GM12872 (cell line): ENCODE data around the gene TMEM229B.

Experiments
- CTCF ChIP-seq: IDR thresholded peaks from 3 replicates; pipeline ENCODE4 v1.5.1; 2011; ENCODE audit warnings: low read depth, mild to moderate bottlenecking, low read length, moderate library complexity; ENCODE audit not compliant: insufficient read depth

The TMEM229B gene

DNA sequence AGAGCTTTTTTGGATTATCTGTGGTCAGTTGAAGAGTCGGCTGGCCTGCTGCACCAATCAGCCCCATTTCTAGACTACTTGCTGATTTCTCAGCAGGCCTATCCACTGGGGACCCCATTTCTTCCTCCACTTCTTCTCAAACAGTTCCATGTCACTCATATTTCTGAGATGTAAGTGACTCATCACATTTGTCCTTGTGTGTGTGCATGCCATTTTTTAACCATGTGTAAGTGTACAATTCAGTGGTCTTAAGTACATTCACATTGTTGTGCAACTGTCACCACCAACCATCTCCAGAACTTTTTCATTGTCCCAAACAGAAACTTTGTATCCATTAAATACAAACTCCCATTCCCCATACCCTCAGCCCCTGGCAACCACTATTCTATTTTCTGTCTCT lies 14.2 kb downstream of the TMEM229B start:
- TF ChIP-seq CTCF = no peak

GRCh38 chr14:67473290-67474082 lies 15.0 kb downstream of the TMEM229B start:
- TF ChIP-seq CTCF = no peak

GRCh38 chr14:67472726-67473125 lies 15.8 kb downstream of the TMEM229B start:
- TF ChIP-seq CTCF = no peak

DNA sequence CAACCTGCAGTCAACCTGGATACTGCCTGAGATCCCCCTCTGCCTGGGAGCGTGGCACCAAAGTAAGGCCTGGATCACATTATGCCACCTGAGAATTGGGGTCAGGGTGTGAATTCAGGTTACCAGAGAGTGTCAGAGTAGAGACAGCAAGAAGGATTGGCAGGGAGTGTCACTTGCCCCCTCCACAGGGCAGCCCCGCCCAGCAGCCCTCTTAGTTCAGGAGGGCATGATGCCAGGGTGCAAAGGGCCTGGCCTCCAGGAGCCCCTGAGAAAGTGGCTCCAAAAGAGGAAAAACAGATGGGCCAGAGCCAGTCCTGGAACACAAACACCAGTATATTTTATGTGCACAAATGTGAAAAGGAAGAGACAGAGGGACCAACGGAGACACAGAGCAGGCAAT lies 18.6 kb downstream of the TMEM229B start:
- no peak for TF ChIP-seq CTCF

DNA sequence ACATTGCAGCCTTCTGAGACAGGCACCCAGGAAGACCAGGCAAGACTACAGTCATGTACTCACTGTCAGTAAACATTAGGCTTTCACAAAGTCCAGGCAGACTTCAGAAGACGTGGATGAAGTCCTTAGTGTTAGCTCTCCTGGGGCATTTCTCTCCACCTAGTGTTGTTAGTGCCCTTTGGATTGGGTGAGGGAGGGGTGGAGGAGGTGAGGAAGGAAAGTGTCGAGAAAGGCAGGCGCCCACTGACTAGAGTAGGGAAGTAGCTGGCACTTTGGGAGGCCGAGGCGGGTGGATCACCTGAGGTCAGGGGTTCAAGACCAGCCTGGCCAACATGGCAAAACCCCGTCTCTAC lies 20.2 kb downstream of the TMEM229B start:
- TF ChIP-seq CTCF = no peak

DNA sequence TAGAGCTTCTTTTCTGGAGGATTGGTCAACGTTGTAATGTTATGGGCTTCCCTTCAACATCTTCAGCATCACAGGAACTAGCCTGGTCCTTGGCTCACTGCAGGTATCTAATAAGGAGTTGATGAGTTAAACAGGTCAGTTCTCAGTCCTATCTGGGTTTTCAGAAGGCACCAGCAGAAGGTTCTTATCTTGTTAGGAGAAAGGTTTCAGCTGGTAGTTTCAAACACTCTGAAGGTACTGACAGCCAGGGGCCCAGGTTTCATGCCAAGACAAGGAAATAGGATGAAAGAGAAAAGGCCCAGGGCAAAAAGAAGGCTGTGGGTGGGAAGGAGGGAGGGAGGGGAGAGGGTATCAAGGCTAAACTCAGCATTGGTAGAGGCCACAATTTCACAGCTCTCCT lies 21.4 kb downstream of the TMEM229B start:
- no peak for TF ChIP-seq CTCF

- TF ChIP-seq CTCF = no peak
Measured at GRCh38 chr14:67464879-67465278, 23.6 kb downstream of the TMEM229B start.
